H1 (cell line): ENCODE results near the gene DMAC2. TPM values are rescaled to one million over a fixed set of nuclear protein-coding genes. Genes with fewer than 3 reads are reported as not detected.
A peak's percentile ranks its signal among the peaks of the same experiment; 100 is the strongest.

Experiments
- CTCF ChIA-PET: fragments of 300-600 bp; sonication (Branson Sonifier 250); formaldehyde crosslinking; loops from one replicate; lab custom pipeline; 2021; ENCODE audit not compliant: partially characterized antibody; lab: Charles Lee
- POLR2A ChIA-PET: fragments of 300-600 bp; sonication (Branson Sonifier 250); formaldehyde crosslinking; loops from one replicate; lab custom pipeline; 2021; ENCODE audit warnings: inconsistent platforms; ENCODE audit not compliant: partially characterized antibody; lab: Charles Lee
- DNase-seq, 2 experiments: peaks; one replicate each; pipeline versions ENCODE4 v3.0.0 to v3.0.0-alpha.2; 2010 to 2022; ENCODE audit warnings: low spot score in 2 of 2, low read depth in 1 of 2, mixed read lengths in 1 of 2
- FAIRE-seq: peaks from 2 replicates; lab custom pipeline; 2011; peaks lifted over from hg19 to GRCh38; lab: Jason Lieb, UNC
- H2AFZ ChIP-seq: 2 replicates; pipeline ENCODE4 v1.8.1; 2012; ENCODE audit warnings: low read length, inconsistent platforms
- H2AK5ac ChIP-seq: 2 replicates; pipeline ENCODE4 v1.6.1; 2013; ENCODE audit warnings: low read depth, low read length
- H2BK120ac ChIP-seq: replicated peaks from 2 replicates; pipeline ENCODE3; 2013; ENCODE audit warnings: low read depth, low read length, inconsistent platforms
- H2BK12ac ChIP-seq: 2 replicates; pipeline ENCODE4 v1.6.1; 2013; ENCODE audit warnings: low read depth, low read length
- H2BK15ac ChIP-seq: 2 replicates; pipeline ENCODE4 v1.6.1; 2013; ENCODE audit warnings: low read length
- H2BK20ac ChIP-seq: 2 replicates; pipeline ENCODE4 v1.6.1; 2013; ENCODE audit warnings: low read length
- H2BK5ac ChIP-seq: 2 replicates; pipeline ENCODE4 v1.6.1; 2013; ENCODE audit warnings: low read depth, low read length
- H3K14ac ChIP-seq: 2 replicates; pipeline ENCODE4 v1.6.1; 2013; ENCODE audit warnings: inconsistent platforms; ENCODE audit not compliant: insufficient read length
- H3K18ac ChIP-seq: 2 replicates; pipeline ENCODE4 v1.6.1; 2013; ENCODE audit warnings: low read length; ENCODE audit errors: extremely low read depth
- H3K23ac ChIP-seq: 2 replicates; pipeline ENCODE4 v1.6.1; 2013; ENCODE audit warnings: inconsistent platforms; ENCODE audit not compliant: insufficient read length
- H3K23me2 ChIP-seq: 2 replicates; pipeline ENCODE4 v1.6.1; 2013; ENCODE audit warnings: low read depth, low read length
- H3K27ac ChIP-seq: 2 replicates; pipeline ENCODE4 v1.6.1; 2011; ENCODE audit warnings: low read depth, low read length, inconsistent platforms
- H3K27me3 ChIP-seq, 4 experiments: replicated peaks in 1 of 4; 1 replicate in 1 of 4; 2 replicates in 3 of 4; pipeline versions ENCODE4 v1.6.1 to v1.8.1; 2011 to 2013; ENCODE audit warnings: low read length in 3 of 4, mild to moderate bottlenecking in 3 of 4, inconsistent platforms in 2 of 4, mixed read lengths in 2 of 4, moderate library complexity in 1 of 4; ENCODE audit not compliant: control insufficient read depth in 3 of 4, insufficient read depth in 3 of 4; ENCODE audit errors: extremely low read depth in 1 of 4
- H3K36me3 ChIP-seq, 4 experiments: 2 replicates each; pipeline versions ENCODE4 v1.6.1 to v1.8.1; 2011 to 2013; ENCODE audit warnings: mild to moderate bottlenecking in 4 of 4, low read length in 3 of 4, moderate library complexity in 2 of 4, control low read depth in 1 of 4, inconsistent platforms in 1 of 4; ENCODE audit not compliant: insufficient read depth in 4 of 4, control insufficient read depth in 2 of 4
- H3K4ac ChIP-seq: replicated peaks from 2 replicates; pipeline ENCODE3; 2013; ENCODE audit warnings: low read length, low read depth, mixed read lengths, inconsistent platforms; ENCODE audit not compliant: insufficient read length
- H3K4me1 ChIP-seq, 4 experiments: replicated peaks in 1 of 4; 1 replicate in 1 of 4; 2 replicates in 3 of 4; pipeline versions ENCODE4 v1.6.1 to v1.8.1; 2011 to 2013; ENCODE audit warnings: low read length in 3 of 4, inconsistent platforms in 2 of 4, mixed read lengths in 1 of 4; ENCODE audit not compliant: insufficient read depth in 4 of 4, control insufficient read depth in 3 of 4
- H3K4me2 ChIP-seq, 2 experiments: 2 replicates each; pipeline versions ENCODE4 v1.6.1 to v1.8.1; 2011 to 2013; ENCODE audit warnings: low read depth in 2 of 2, low read length in 2 of 2, control low read depth in 1 of 2, inconsistent platforms in 1 of 2, mild to moderate bottlenecking in 1 of 2; ENCODE audit not compliant: insufficient read depth in 1 of 2
- H3K4me3 ChIP-seq, 4 experiments: fragments of 200-600, 300-600 bp in 1 of 4; sonication (generic), shearing (Covaris generic), sonication (Bioruptor Twin) in 1 of 4; 2 replicates each; pipeline versions ENCODE4 v1.5.1 to v1.8.1; 2011 to 2016; ENCODE audit warnings: low read length in 4 of 4, low read depth in 3 of 4, control low read depth in 2 of 4, inconsistent platforms in 2 of 4, mild to moderate bottlenecking in 2 of 4, mixed read lengths in 1 of 4, moderate library complexity in 1 of 4; ENCODE audit not compliant: insufficient read depth in 2 of 4; ENCODE audit errors: extremely low read depth in 1 of 4
- H3K56ac ChIP-seq: replicated peaks from 2 replicates; pipeline ENCODE3; 2013; ENCODE audit warnings: low read depth, mild to moderate bottlenecking, mixed read lengths, low read length, inconsistent platforms; ENCODE audit not compliant: insufficient read length
- H3K79me1 ChIP-seq: 2 replicates; pipeline ENCODE4 v1.6.1; 2013; ENCODE audit warnings: low read depth, low read length, control low read depth
- H3K79me2 ChIP-seq, 2 experiments: 2 replicates each; pipeline versions ENCODE4 v1.6.1 to v1.8.1; 2012 to 2013; ENCODE audit warnings: low read length in 2 of 2, mild to moderate bottlenecking in 2 of 2, inconsistent platforms in 1 of 2; ENCODE audit not compliant: insufficient read depth in 2 of 2, control insufficient read depth in 1 of 2
- H3K9ac ChIP-seq, 4 experiments: replicated peaks in 1 of 4; 1 replicate in 1 of 4; 2 replicates in 3 of 4; pipeline versions ENCODE4 v1.6.1 to v1.8.1; 2011 to 2013; ENCODE audit warnings: low read depth in 3 of 4, low read length in 3 of 4, control low read depth in 2 of 4, mild to moderate bottlenecking in 2 of 4, moderate library complexity in 2 of 4, inconsistent platforms in 1 of 4; ENCODE audit errors: extremely low read depth in 1 of 4
- H3K9me3 ChIP-seq, 2 experiments: 2 replicates each; pipeline versions ENCODE4 v1.6.1 to v1.8.1; 2012 to 2013; ENCODE audit warnings: mild to moderate bottlenecking in 2 of 2, moderate library complexity in 2 of 2, control low read depth in 1 of 2, inconsistent platforms in 1 of 2, low read depth in 1 of 2, low read length in 1 of 2, mixed read lengths in 1 of 2; ENCODE audit not compliant: insufficient read depth in 2 of 2
- H4K20me1 ChIP-seq, 2 experiments: replicated peaks in 1 of 2; 2 replicates each; pipeline versions ENCODE3 to v1.8.1; 2011 to 2013; ENCODE audit warnings: inconsistent platforms in 2 of 2, low read length in 2 of 2, mild to moderate bottlenecking in 1 of 2; ENCODE audit not compliant: insufficient read depth in 2 of 2, control insufficient read depth in 1 of 2
- H4K5ac ChIP-seq: 2 replicates; pipeline ENCODE4 v1.6.1; 2013; ENCODE audit warnings: low read length, low read depth, mixed read lengths, inconsistent platforms; ENCODE audit not compliant: insufficient read length
- H4K8ac ChIP-seq: 2 replicates; pipeline ENCODE4 v1.8.0; 2013; ENCODE audit warnings: mild to moderate bottlenecking, moderate library complexity, low read length, inconsistent platforms; ENCODE audit not compliant: insufficient read depth; ENCODE audit errors: extremely low read depth
- H4K91ac ChIP-seq: replicated peaks from 2 replicates; pipeline ENCODE3; 2013; ENCODE audit warnings: low read length, mixed read lengths, inconsistent platforms; ENCODE audit not compliant: insufficient read length
- CTCF ChIP-seq, 3 experiments: IDR thresholded peaks; 1 replicate in 2 of 3; 2 replicates in 1 of 3; pipeline versions ENCODE4 v1.5.1 to v1.6.1; 2011; ENCODE audit warnings: low read length in 3 of 3, mild to moderate bottlenecking in 3 of 3, inconsistent platforms in 2 of 3, low read depth in 1 of 3, moderate library complexity in 1 of 3; ENCODE audit not compliant: insufficient read depth in 1 of 3; ENCODE audit errors: control extremely low read depth in 1 of 3
- GABPA ChIP-seq: IDR thresholded peaks from 2 replicates; pipeline ENCODE4 v1.6.1; 2011; ENCODE audit warnings: mild to moderate bottlenecking, low read length, moderate library complexity, borderline replicate concordance; ENCODE audit not compliant: insufficient read depth
- RAD21 ChIP-seq, 2 experiments: IDR thresholded peaks in 1 of 2; conservative IDR thresholded peaks in 1 of 2; 2 replicates each; pipeline ENCODE4 v1.6.1; 2011; ENCODE audit warnings: low read depth in 2 of 2, low read length in 2 of 2, improper control_type of control experiment in 1 of 2, inconsistent platforms in 1 of 2, mild to moderate bottlenecking in 1 of 2, moderate library complexity in 1 of 2
- WGBS, 2 experiments: shearing (Covaris generic) in 1 of 2; methylation state at CpG; one replicate each; pipeline versions ENCODE4 v1.1.6 to v1.1.7; 2013 to 2015; ENCODE audit warnings: low lambda C conversion rate in 2 of 2, mixed read lengths in 2 of 2, inconsistent platforms in 1 of 2, low coverage in 1 of 2, missing lambda C conversion rate in 1 of 2; ENCODE audit not compliant: insufficient replicate concordance in 2 of 2, insufficient coverage in 1 of 2, insufficient read length in 1 of 2; ENCODE audit errors: extremely low coverage in 1 of 2, missing lambda C conversion rate in 1 of 2; 5-methylcytosine and 5-hydroxymethylcytosine counted together
- polyA plus RNA-seq, 7 experiments: library from polyadenylated mRNA; depleted of rRNA in 3 of 7; stranded (reverse) in 5 of 7; unstranded in 2 of 7; fragments of >200 nt in 5 of 7; fragments of 200-250 nt in 2 of 7; gene quantifications; 1 replicate in 5 of 7; 2 replicates in 1 of 7; 4 replicates in 1 of 7; pipeline versions ENCODE4 v1.2.1 to v1.2.3, GENCODE V29; 2011 to 2013; ENCODE audit warnings: missing spikeins in 2 of 7, mixed read lengths in 2 of 7
- total RNA-seq: library from RNA; stranded (reverse); fragmentation: NEBNext Ultra II Directional; extraction: Animal tissue kit (Norgen Biotek cat#: 25700); gene quantifications from 2 replicates; pipeline ENCODE4 v1.2.1, GENCODE V29; 2021

Gene DMAC2
- total and polyA plus RNA-seq, 2 of the 8 experiments (the other 6 are each of a cell fraction or from before 2014, with no cell fraction given): 86.8 to 170 TPM

GRCh38 chr19:41431426-41432386 lies 8.0 kb downstream of the DMAC2 start:
- Histone ChIP-seq H3K23ac (no peak overlapping the region), H2BK20ac (no peak overlapping the region), H3K23me2 (peaks cover 15% of the 10 kb centered on the region), H3K9me3 (no peaks in the 10 kb centered on the region), H3K4ac (no peak overlapping the region), H3K36me3 (peaks cover 9 to 20% (median 18%) of the 10 kb centered on the region in 4 experiments; a peak in 7 of 8 replicates), H3K4me1 (peaks cover 0 to 13% (median 4%) of the 10 kb centered on the region in 4 experiments; a peak in 5 of 7 replicates), H3K4me2 (no peak overlapping the region), H3K56ac (no peak overlapping the region), H4K8ac (no peak overlapping the region), H2BK15ac (no peak overlapping the region), H3K14ac (no peak overlapping the region), H2AK5ac (no peak overlapping the region), H4K20me1 (peaks cover 0 to 15% of the 10 kb centered on the region in 2 experiments), H3K27me3 (no peaks in the 10 kb centered on the region), H2BK12ac (0 out of 2 replicates have a peak overlapping the region, but pooled peaks have one; percentile 70), H3K4me3 (no peak overlapping the region), H2AFZ (no peak overlapping the region), H3K79me2 (no peaks in the 10 kb centered on the region), H3K18ac (no peak overlapping the region), H4K91ac (no peak overlapping the region), H2BK120ac (no peak overlapping the region), H3K9ac (no peak overlapping the region), H4K5ac (no peak overlapping the region), H3K79me1 (no peaks in the 10 kb centered on the region), H2BK5ac (peak overlapping the region; percentile 8; the same call in 1 of the 2 replicates), H3K27ac (no peak overlapping the region)
- TF ChIP-seq GABPA: no peak
- TF ChIP-seq CTCF (IDR thresholded peaks at IDR 0.05; ENCODE audit: control extremely low read depth in 1 of 3, insufficient read depth in 1 of 3, low read depth in 1 of 3, low read length in 3 of 3): peak in 2 of 3 experiments; percentile 27 to 35; a peak in 3 of 4 replicates
- TF ChIP-seq RAD21 (IDR thresholded peaks at IDR 0.05 in 1 of 2, conservative IDR thresholded peaks at IDR 0.05 in 1 of 2; ENCODE audit: low read depth in 2 of 2, low read length in 2 of 2): peak; percentile 31 to 47
- WGBS, 2 experiments: 89% methylated on average over 23 of the region's 23 CpGs; no CpG with 5 or more reads in 1 of the 2 experiments
- ChIA-PET POLR2A (interaction anchor here (0.8 to 1.7 kb wide), 9 partner anchors 8 to 166 kb away, joined by 3 to 12 read pairs (median 4); partner anchors contain the start of genes B9D2 and DMAC2), CTCF (interaction anchor here (0.6 to 4.1 kb wide), 17 partner anchors 8 to 434 kb away, joined by 3 to 21 read pairs (median 3); partner anchors contain the start of genes DMAC2 and ERICH4)
- DNase-seq (no peak), FAIRE-seq (no peak)
